ENCODE data around the gene ACOT7. TPM values are rescaled to one million over a fixed set of nuclear protein-coding genes. Genes with fewer than 3 reads are reported as not detected.

Gene ACOT7
- total and polyA plus RNA-seq, 2 donors (not counting 1 experiment from before 2014, with no cell fraction given) = 4.2 to 4.6 TPM

DNA sequence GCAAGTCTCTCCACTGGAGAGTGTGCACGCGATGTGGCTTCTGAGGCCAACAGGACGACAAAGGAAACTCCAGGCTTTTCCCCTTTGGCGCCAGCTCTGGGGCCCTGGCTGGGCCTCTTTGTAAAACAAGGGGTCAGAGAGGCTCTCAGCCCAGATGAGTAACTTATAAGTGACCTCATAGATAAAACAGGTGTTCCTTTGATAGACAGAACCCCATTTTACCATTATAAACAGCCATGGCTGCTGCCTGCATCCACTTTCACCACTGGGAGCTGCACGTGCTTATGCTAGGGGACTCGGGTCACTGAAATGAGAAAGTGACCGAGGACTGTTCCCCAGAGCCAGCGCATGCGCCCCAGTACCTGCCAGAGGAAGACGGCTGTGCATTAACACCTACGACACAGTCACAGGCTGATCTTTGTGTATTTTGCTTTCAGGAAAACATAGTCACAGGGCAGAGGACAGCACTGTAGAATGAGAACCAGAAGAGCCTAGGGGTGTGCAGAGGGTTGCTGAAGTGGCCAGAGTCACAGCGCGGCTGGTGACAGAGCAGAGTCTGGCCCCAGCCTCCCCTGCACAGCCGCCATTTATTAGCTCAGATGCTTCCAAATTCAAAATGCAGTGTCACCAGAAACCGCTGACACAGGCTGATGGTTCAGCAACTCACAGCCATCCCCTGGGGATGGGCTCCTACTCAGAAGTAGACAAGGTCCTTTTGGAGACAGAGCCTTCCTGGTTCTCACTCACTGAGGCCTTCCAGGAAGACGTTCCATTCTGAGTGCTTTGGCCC, 175.0 kb downstream of the ACOT7 start:
- Mint-ChIP-seq H3K9me3 (ENCODE audit: insufficient read depth) (no peaks in the 10 kb centered on the region), H3K27me3 (peaks cover 23% of the 10 kb centered on the region), H3K27ac (no peak overlapping the region), H3K4me1 (peaks cover under 1% of the 10 kb centered on the region), H3K4me3 (no peak overlapping the region)
- H3K36me3 ChIP-seq (replicated peaks in 1 of 2; ENCODE audit: control extremely low read depth in 1 of 2, control insufficient read depth in 1 of 2, extremely low read depth in 1 of 2, insufficient read depth in 2 of 2, low read length in 1 of 2) = peaks cover 2 to 16% of the 10 kb centered on the region in 2 experiments
- H3K9me3 ChIP-seq (ENCODE audit: control extremely low read depth in 1 of 3, control insufficient read depth in 2 of 3, insufficient read depth in 1 of 3, low read length in 2 of 3) = no peaks in the 10 kb centered on the region
- no peak overlapping the region for H3K27ac ChIP-seq (ENCODE audit: low read length in 2 of 2)
- ChIA-PET POLR2A (interaction anchor here (0.6 kb wide), 1 partner anchor 16 kb away, joined by 4 read pairs; no protein-coding TSS in a partner anchor), CTCF (interaction anchor here (0.5 kb wide), 1 partner anchor 156 kb away, joined by 4 read pairs; no protein-coding TSS in a partner anchor)
- H3K27me3 ChIP-seq (replicated peaks in 1 of 4; ENCODE audit: control extremely low read depth in 1 of 4, control insufficient read depth in 3 of 4, insufficient read depth in 4 of 4, low read length in 3 of 4) = peaks cover 0 to 8% (median 0%) of the 10 kb centered on the region in 4 experiments
- no peak overlapping the region for H3K4me2 ChIP-seq (replicated peaks; ENCODE audit: low read depth, low read length, poor library complexity, severe bottlenecking)
- no peak overlapping the region for H2AFZ ChIP-seq (ENCODE audit: insufficient read depth, low read depth, low read length, poor library complexity, severe bottlenecking)
- TF ChIP-seq CTCF (IDR thresholded peaks at IDR 0.05) = no peak
- no peak for TF ChIP-seq EZH2 (IDR thresholded peaks at IDR 0.05; ENCODE audit: borderline replicate concordance, insufficient read depth, low read depth, low read length, poor library complexity, severe bottlenecking)
- H3K9ac ChIP-seq (ENCODE audit: low read length) = no peak overlapping the region
- ATAC-seq (ENCODE audit: low read depth) = no peak
- H3K79me2 ChIP-seq (ENCODE audit: control insufficient read depth, insufficient read depth, low read length) = no peaks in the 10 kb centered on the region
- 84% methylated on average over 15 of the region's 16 CpGs for WGBS (ENCODE audit: insufficient coverage)
- H3K4me1 ChIP-seq (ENCODE audit: control insufficient read depth in 2 of 2, insufficient read depth in 2 of 2, low read length in 2 of 2) = no peaks in the 10 kb centered on the region
- intact Hi-C loops (cut with micrococcal nuclease) = no loop called here
- DNase-seq = no peak
- no peak overlapping the region for H3K4me3 ChIP-seq (ENCODE audit: control extremely low read depth in 1 of 5, extremely low read depth in 1 of 5, insufficient read depth in 1 of 5, low read depth in 2 of 5, low read length in 4 of 5)
- no peaks in the 10 kb centered on the region for H4K20me1 ChIP-seq (ENCODE audit: control insufficient read depth, insufficient read depth, low read length, poor library complexity, severe bottlenecking)

Small RNAs within 50 kb of the gene (small RNA-seq; reads per million reads assigned to genes)
- not detected for gene MIR4252 (ENCODE audit: insufficient read length, low read depth, low replicate concordance)

Other genes starting within 250 kb of the ACOT7 start
- 0.07 and 0.20 TPM in 2 replicates for gene CHD5, start 213.4 kb downstream of the ACOT7 start, total RNA-seq
- 0.18 and 0.22 TPM in 2 replicates for gene CHD5, start 213.4 kb downstream of the ACOT7 start, polyA plus RNA-seq
- 444 and 471 TPM in 2 replicates for gene RPL22, start 194.2 kb downstream of the ACOT7 start, total RNA-seq
- 70.9 and 123 TPM in 2 replicates for gene RPL22, start 194.2 kb downstream of the ACOT7 start, polyA plus RNA-seq
- 1.5 and 2.5 TPM in 2 replicates for gene RNF207, start 187.6 kb downstream of the ACOT7 start, total RNA-seq
- gene RNF207, start 187.6 kb downstream of the ACOT7 start, polyA plus RNA-seq = 5.0 and 6.8 TPM in 2 replicates
- gene ICMT, start 157.8 kb downstream of the ACOT7 start, total RNA-seq = 12.4 and 13.5 TPM in 2 replicates
- 2.9 and 5.0 TPM in 2 replicates for gene ICMT, start 157.8 kb downstream of the ACOT7 start, polyA plus RNA-seq
- not detected in 2 replicates for gene HES3, start 149.6 kb downstream of the ACOT7 start, total RNA-seq
- gene HES3, start 149.6 kb downstream of the ACOT7 start, polyA plus RNA-seq = not detected in 2 replicates
- gene GPR153, start 132.7 kb downstream of the ACOT7 start, total RNA-seq = 0.20 and 0.27 TPM in 2 replicates
- gene GPR153, start 132.7 kb downstream of the ACOT7 start, polyA plus RNA-seq = 0.04 and 0.09 TPM in 2 replicates
- not detected in 2 replicates for gene HES2, start 26.2 kb upstream of the ACOT7 start, total RNA-seq
- not detected in 2 replicates for gene HES2, start 26.2 kb upstream of the ACOT7 start, polyA plus RNA-seq
- 0.25 TPM in 1 of 2 replicates, not detected in the other for gene ESPN, start 31.0 kb upstream of the ACOT7 start, total RNA-seq
- 0.07 and 0.19 TPM in 2 replicates for gene ESPN, start 31.0 kb upstream of the ACOT7 start, polyA plus RNA-seq
- 2.6 and 2.7 TPM in 2 replicates for gene TNFRSF25, start 72.4 kb upstream of the ACOT7 start, total RNA-seq
- 7.1 and 16.1 TPM in 2 replicates for gene TNFRSF25, start 72.4 kb upstream of the ACOT7 start, polyA plus RNA-seq
- gene PLEKHG5, start 97.9 kb upstream of the ACOT7 start, total RNA-seq = 0.20 and 0.49 TPM in 2 replicates
- gene PLEKHG5, start 97.9 kb upstream of the ACOT7 start, polyA plus RNA-seq = 0.13 TPM in 1 of 2 replicates, not detected in the other
- 49.5 and 56.7 TPM in 2 replicates for gene NOL9, start 160.7 kb upstream of the ACOT7 start, total RNA-seq
- 23.8 and 35.6 TPM in 2 replicates for gene NOL9, start 160.7 kb upstream of the ACOT7 start, polyA plus RNA-seq
- not detected in 2 replicates for gene TAS1R1, start 161.5 kb upstream of the ACOT7 start, total RNA-seq
- 0.09 TPM in 1 of 2 replicates, not detected in the other for gene TAS1R1, start 161.5 kb upstream of the ACOT7 start, polyA plus RNA-seq
- 65.6 and 79.0 TPM in 2 replicates for gene ZBTB48, start 186.2 kb upstream of the ACOT7 start, total RNA-seq
- 100 and 103 TPM in 2 replicates for gene ZBTB48, start 186.2 kb upstream of the ACOT7 start, polyA plus RNA-seq
- gene KLHL21, start 209.1 kb upstream of the ACOT7 start, total RNA-seq = 29.9 and 31.0 TPM in 2 replicates
- gene KLHL21, start 209.1 kb upstream of the ACOT7 start, polyA plus RNA-seq = 9.6 and 14.4 TPM in 2 replicates
- 10.6 and 11.0 TPM in 2 replicates for gene PHF13, start 220.0 kb upstream of the ACOT7 start, total RNA-seq
- 5.2 and 5.3 TPM in 2 replicates for gene PHF13, start 220.0 kb upstream of the ACOT7 start, polyA plus RNA-seq
- 24.6 and 30.4 TPM in 2 replicates for gene THAP3, start 231.1 kb upstream of the ACOT7 start, total RNA-seq
- 20.2 and 23.9 TPM in 2 replicates for gene THAP3, start 231.1 kb upstream of the ACOT7 start, polyA plus RNA-seq